NCI-H1417 treated with DMSO at 0.1 percent for 48 hours (cell line): ENCODE results near the gene FAU.
A peak's percentile ranks its signal among the peaks of the same experiment; 100 is the strongest.
"Not testable (repeated sequence)": the region's sequence is repeated elsewhere in the genome, so short reads cannot be mapped to it uniquely, and the experiment has no call there.

ENCODE experiments used
- DNase-seq: peaks from one replicate; lab custom pipeline; 2025; lab: John Stamatoyannopoulos, UW

Gene FAU

GRCh38 chr11:65121865-65122696 lies at the start of gene FAU, which contains the start of gene MRPL49:
TSS of gene FAU (minus strand) at chr11:65122134. CDS start at chr11:65121813, 321 bp downstream.
TSS of gene MRPL49 (plus strand) at chr11:65122321. CDS start at chr11:65122347, 26 bp downstream.
- DNase-seq: peak; percentile 96

- no peak for DNase-seq
Measured at GRCh38 chr11:65170058-65170534, 48.2 kb upstream of the FAU start, which contains the start of gene SPDYC. TSS of gene SPDYC (plus strand) at chr11:65170233. CDS start at chr11:65171358, 1,125 bp downstream.

GRCh38 chr11:65169164-65169641 lies 47.3 kb upstream of the FAU start:
- DNase-seq: no peak

- no peak for DNase-seq
Measured at GRCh38 chr11:65167656-65168055, 45.7 kb upstream of the FAU start.

- no peak for DNase-seq
Measured at GRCh38 chr11:65166893-65167292, 45.0 kb upstream of the FAU start.

- no peak for DNase-seq
Measured at GRCh38 chr11:65165410-65166317, 43.7 kb upstream of the FAU start.

- no peak for DNase-seq
Measured at GRCh38 chr11:65163684-65164083, 41.8 kb upstream of the FAU start.

- no peak for DNase-seq
Measured at GRCh38 chr11:65160643-65161042, 38.7 kb upstream of the FAU start.

- DNase-seq: no peak
Measured at GRCh38 chr11:65159012-65159411, 37.1 kb upstream of the FAU start.

- no peak for DNase-seq
Measured at GRCh38 chr11:65157336-65157735, 35.4 kb upstream of the FAU start.

- no peak for DNase-seq
Measured at GRCh38 chr11:65156926-65157325, 35.0 kb upstream of the FAU start.

- no peak for DNase-seq
Measured at GRCh38 chr11:65156256-65156655, 34.3 kb upstream of the FAU start.

GRCh38 chr11:65152122-65152521 lies 30.2 kb upstream of the FAU start:
- DNase-seq: no peak

- DNase-seq: no peak
Measured at GRCh38 chr11:65151331-65151899, 29.5 kb upstream of the FAU start.

- no peak for DNase-seq
Measured at GRCh38 chr11:65150509-65151299, 28.8 kb upstream of the FAU start.

GRCh38 chr11:65150131-65150508 lies 28.2 kb upstream of the FAU start:
- DNase-seq: not testable (repeated sequence)

GRCh38 chr11:65148657-65149056 lies 26.7 kb upstream of the FAU start:
- no peak for DNase-seq

GRCh38 chr11:65147352-65148075 lies 25.6 kb upstream of the FAU start:
- no peak for DNase-seq

GRCh38 chr11:65141896-65142494 lies 20.1 kb upstream of the FAU start:
- DNase-seq: no peak

GRCh38 chr11:65136515-65137096 lies 14.7 kb upstream of the FAU start:
- no peak for DNase-seq
